AG09319 (cell line): ENCODE measurements around the gene KRTAP10-7.
"Not testable (repeated sequence)": the region's sequence is repeated elsewhere in the genome, so short reads cannot be mapped to it uniquely, and the experiment has no call there.

Source experiments
- DNase-seq: peaks from one replicate; pipeline ENCODE4 v3.0.0-alpha.2; 2010; ENCODE audit warnings: low read depth; ENCODE audit errors: extremely low read depth
- TF ChIP-seq, protein P1 (sequence below): IDR thresholded peaks from 2 replicates; pipeline ENCODE4 v1.5.1; 2011; ENCODE audit warnings: low read depth, mild to moderate bottlenecking, inconsistent platforms, low read length, moderate library complexity

KRTAP10-7 gene

DNA sequence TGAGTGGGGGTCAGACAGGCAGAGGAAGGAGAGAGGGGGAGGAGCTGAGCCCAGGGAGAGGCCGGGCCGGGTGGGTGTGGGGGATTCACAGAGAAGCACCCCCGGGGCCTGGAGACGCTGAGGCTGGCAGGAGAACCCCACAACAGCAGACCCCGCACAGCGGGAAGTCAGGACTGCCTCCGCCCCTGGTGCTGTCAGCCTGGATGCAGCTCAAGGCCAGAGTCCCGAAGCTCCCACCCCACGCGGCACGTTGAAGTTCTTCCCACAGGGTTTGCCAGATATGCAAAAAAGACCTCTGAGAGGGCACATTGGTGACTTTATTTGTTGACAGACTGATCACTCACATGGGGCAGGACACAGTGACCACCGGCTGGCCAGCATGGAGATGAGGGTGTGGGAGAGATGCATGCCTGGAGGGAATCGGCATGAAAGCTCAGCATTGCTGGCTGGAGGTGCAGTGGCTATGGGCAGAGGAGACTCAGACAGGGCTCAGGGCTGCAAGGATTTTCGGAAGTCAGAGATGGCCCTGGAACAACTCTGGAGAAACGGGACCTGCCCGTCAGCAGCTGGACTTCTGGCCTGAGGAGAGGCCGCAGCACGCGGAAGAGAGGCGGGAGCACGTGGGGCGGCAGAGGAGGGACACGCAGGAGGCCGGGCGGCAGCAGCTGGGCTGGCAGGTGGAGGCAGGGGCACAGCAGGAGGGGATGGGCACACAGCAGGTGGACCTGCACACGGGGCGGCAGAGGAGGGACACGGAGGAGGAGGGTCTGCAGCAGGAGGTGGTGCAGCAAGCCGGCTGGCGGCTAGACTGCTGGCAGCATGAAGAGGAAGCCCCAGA lies 42.7 kb upstream of the KRTAP10-7 start:
- no peak for DNase-seq
- TF ChIP-seq, protein P1, sequence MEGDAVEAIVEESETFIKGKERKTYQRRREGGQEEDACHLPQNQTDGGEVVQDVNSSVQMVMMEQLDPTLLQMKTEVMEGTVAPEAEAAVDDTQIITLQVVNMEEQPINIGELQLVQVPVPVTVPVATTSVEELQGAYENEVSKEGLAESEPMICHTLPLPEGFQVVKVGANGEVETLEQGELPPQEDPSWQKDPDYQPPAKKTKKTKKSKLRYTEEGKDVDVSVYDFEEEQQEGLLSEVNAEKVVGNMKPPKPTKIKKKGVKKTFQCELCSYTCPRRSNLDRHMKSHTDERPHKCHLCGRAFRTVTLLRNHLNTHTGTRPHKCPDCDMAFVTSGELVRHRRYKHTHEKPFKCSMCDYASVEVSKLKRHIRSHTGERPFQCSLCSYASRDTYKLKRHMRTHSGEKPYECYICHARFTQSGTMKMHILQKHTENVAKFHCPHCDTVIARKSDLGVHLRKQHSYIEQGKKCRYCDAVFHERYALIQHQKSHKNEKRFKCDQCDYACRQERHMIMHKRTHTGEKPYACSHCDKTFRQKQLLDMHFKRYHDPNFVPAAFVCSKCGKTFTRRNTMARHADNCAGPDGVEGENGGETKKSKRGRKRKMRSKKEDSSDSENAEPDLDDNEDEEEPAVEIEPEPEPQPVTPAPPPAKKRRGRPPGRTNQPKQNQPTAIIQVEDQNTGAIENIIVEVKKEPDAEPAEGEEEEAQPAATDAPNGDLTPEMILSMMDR = no peak

- not testable (repeated sequence) for DNase-seq
These were observed 42.1 kb upstream of the KRTAP10-7 start for GRCh38 chr21:44558329-44558675.

GRCh38 chr21:44558695-44559094 lies 41.7 kb upstream of the KRTAP10-7 start, which contains the start of gene KRTAP10-3:
KRTAP10-3 (minus strand) TSS chr21:44558795; CDS start chr21:44558715, 80 bp downstream.
- DNase-seq = no peak
- TF ChIP-seq, protein P1 = no peak

- no peak for DNase-seq
- TF ChIP-seq, protein P1 = no peak
These were observed 36.3 kb upstream of the KRTAP10-7 start for GRCh38 chr21:44564099-44564498.

DNA sequence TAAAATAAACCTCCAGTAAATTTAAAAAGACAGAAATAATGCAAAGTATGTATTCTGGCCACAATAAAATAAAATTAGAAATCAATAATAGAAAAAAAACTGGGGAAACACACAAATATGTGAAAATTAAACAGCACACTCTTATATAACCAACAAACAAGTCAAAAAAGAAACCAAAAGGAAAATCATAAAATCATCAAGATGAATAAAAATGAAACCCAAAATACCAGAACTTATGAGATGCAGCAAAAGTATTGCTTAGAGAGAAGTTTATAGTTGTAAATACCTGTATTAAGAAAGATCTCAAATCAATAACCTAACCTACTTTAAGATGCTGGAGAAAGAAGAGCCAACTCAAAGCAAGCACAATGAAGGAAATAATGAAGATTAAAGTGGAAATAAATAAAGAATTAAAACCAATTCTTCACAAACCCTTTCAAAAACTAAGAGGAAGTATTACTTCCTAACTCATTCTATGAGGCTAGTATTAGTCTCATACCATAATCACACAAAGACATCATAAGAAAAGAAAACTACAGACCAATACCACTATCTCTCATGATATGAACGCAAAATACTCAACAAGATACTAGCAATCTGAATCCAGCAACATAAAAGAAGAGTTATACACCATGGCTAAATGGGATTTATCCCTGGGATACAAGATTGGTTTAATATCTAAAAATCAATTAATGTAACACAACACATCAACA lies 35.4 kb upstream of the KRTAP10-7 start:
- TF ChIP-seq, protein P1 = no peak
- DNase-seq = no peak

DNA sequence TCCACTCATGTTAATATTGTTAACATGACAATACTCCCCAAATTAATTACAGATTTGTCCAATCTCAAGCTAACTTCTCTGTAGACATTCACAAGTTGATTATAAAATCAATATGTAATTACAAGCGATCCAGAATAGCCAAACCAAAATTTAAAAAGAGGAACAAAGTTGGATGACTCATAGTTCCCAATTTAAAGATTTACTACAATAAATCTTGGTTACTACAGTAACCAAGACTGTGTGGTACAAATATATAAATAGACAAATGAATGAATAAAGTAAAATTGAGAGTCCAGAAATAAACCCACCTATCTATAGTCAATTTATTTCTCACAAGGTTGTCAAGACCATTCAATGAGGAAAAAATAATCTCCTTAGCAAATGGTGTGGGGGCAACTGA lies 34.0 kb upstream of the KRTAP10-7 start:
- DNase-seq = no peak
- TF ChIP-seq, protein P1 = no peak

DNA sequence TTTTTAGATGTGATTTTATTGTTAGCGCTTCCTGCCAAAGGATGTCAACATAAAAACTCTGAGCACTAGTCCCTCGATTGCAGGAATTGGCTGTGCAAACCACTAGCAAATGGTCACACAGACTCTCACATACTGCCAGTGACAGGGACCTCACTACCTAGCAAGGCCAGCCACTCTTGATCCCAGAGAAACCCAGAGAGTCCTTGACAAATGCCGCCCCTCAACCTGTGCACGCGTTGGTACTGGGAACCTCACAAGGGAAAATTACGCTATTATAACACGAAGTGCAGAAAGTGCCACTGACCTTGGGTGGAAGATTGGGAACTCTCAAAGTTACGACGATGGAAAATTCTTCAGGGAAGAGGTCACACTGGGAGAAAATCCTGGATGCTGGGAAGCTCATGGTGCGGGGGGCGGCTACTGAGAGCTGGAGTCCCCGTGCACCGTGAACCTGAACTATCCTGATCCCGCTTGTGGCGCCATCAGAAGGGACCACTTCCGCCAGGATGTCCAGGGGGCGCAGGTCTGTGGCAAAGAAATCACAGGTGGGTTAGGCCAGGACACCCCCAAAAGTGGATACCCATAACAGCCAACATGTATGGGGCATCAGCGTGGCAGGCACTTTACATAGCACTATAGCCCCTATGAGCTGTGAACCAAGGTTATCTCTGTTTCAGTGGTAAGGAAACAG lies 32.8 kb upstream of the KRTAP10-7 start:
- TF ChIP-seq, protein P1 = no peak
- DNase-seq = no peak
